ENCODE measurements around the gene CAP2.

CAP2 gene

GRCh38 chr6:17588011-17588410 lies 194.6 kb downstream of the CAP2 start:
- no peak for DNase-seq

- no peak for DNase-seq
Observed at GRCh38 chr6:17589406-17590096, 196.2 kb downstream of the CAP2 start.

GRCh38 chr6:17591287-17591686 lies 197.9 kb downstream of the CAP2 start:
- DNase-seq: no peak

GRCh38 chr6:17593246-17593645 lies 199.9 kb downstream of the CAP2 start:
- no peak for DNase-seq

DNA sequence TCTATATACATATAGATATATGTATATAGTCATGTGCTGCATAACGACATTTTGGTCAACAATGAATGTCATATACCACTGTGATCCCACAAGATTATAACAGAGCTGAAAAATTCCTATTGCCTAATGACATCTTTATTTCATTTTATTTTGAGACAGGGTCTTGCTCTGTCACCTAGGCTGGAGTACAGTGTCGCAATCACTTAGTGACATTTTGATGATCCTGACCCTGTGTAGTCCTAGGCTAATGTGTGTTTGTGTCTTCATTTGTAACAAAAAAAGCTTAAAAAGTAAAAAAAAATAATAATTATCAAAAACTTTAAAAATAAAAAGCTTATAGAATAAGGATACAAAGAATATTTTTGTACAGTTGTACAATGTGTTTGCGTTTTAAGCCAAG lies 202.7 kb downstream of the CAP2 start:
- DNase-seq: no peak

DNA sequence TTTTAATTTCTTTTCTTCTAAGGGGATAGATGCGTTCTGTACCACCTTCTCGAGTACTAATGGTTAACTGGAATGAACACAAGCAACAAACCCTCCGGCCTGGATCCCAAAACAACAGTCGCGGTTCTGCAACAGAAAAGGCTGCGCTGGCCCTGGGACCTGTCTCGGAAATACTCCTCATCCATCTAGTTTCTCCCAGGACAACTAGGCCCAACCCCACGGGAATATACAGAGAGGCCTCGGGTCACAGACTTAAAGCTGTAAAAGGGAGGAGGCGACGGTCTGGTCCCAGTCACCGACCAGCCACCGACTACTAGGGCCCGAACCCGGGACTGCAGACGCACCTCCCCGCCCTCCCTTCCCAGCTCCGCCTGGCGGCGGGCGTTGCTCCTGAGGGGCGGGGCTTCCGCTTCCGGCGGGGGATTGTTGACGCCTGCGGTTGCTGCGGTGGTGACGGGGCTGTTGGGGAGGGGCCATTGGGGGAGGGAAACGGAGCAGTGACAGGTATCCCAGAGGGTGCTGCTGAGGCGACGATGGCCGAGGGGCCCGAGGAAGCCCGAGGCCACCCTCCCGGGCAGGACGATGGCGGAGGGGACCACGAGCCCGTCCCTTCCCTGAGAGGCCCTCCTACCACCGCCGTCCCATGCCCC lies 206.6 kb downstream of the CAP2 start, which contains the start of gene FAM8A1:
FAM8A1 (plus strand) TSS at position 426 of the 650 bp plus-strand sequence; CDS start at position 534, 108 bp downstream.
- DNase-seq: peak; percentile 82 to 92 (median 88)

DNA sequence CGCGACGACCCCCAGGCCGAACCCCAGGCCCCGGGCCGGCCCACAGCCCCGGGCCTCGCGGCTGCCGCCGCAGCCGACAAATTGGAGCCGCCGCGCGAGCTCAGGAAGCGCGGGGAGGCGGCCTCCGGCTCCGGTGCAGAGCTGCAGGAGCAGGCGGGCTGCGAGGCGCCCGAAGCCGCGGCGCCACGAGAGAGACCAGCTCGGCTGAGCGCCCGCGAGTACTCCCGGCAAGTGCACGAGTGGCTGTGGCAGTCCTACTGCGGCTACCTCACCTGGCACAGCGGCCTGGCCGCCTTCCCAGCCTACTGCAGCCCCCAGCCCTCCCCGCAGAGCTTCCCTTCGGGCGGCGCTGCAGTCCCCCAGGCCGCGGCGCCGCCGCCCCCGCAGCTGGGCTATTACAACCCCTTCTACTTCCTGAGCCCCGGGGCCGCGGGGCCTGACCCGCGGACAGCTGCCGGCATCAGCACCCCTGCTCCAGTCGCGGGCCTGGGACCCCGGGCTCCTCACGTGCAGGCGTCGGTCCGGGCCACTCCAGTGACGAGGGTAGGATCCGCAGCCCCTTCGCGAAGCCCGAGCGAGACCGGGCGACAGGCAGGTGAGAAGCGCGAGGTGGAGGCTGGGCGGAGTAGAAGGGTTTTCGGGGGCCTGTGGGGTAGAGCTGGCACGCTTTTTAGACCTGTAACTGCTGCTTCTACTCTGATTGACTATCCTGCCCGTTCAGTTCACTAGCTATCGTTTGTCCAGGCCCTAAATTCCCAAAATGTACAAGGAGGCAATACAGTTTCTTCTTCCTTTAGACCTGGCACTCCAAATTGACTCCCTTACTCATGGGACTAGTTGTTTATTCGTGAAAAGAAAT lies 207.4 kb downstream of the CAP2 start:
- DNase-seq: peak; percentile 15 to 45 (median 22)

DNA sequence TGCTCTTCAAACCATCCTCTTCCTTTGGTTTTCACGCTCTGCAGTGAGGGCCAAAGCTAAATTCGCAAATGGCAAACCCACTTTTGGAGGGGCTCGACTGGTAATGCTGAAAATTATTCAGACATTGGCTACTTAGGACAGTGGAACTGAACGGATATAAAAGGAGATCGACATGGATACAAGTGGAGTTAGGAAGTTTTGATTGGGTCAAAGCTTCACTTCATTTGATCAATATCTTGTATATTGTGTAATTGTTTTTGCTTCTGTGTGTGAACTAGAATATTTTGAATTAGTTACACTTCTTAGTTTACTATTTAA lies 207.9 kb downstream of the CAP2 start:
- DNase-seq: no peak

GRCh38 chr6:17602888-17603287 lies 209.5 kb downstream of the CAP2 start:
- no peak for DNase-seq

DNA sequence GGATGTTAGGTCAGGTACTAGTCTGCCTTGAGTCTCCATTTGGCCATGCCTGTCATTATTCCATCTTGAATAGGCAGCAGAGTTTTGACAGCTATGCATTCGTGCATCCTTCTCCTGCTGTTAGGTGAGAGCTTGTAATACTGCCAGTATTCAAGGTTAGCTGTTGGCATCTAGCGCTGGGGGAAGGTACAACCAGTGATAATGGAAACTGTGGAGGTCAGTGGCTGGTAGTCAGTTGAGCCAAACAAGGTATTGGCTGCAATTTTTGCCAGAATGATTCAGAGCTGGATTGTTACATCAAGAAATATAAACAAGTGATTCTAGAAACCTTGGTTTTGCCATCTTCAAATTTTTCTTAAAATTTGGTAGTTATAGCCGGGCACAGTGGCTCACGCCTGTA lies 213.2 kb downstream of the CAP2 start:
- DNase-seq: no peak
